ENCODE results near the gene CHAF1B. TPM values are rescaled to one million over a fixed set of nuclear protein-coding genes. Genes with fewer than 3 reads are reported as not detected.
A peak's percentile ranks its signal among the peaks of the same experiment; 100 is the strongest.

Gene CHAF1B
- total RNA-seq, 1 experiment from 2014 or later = 52.7 TPM

DNA sequence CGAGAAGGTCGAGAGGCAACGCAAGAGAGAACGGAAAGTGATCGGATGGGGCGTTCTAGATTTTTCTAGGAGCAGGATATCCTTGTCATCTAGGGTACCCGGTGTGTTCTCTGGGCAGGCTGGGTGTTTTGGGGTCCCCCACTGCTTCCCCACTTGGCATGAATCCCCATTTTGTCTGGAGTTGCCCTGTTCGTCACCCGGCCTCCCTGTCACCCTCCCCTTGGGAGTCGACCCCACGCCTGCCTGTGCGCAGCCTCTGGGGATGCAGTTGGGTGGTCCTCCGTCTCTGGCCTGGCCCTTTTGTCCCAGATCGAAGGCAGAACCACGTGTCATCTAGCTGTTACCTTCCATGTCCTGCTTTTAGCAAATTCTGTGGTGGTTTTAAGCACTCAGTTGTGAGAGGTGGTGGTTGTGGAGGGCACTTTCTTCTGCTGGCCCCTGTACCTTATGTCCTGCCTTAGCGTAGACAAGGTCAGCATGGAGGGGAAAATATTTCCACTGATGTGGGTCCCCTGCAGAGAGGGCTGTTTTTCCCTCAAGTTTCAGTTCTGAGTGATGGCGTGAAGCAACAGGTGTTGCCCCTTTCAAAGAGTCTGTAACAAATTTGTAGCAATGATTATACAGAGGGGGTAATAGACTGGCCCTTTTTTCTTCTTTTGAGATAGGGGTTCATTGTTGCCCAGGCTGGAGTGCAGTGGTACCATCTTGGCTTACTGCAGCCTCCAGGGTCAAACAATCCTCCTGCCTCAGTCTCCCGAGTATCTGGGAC lies 35.6 kb downstream of the CHAF1B start:
- Histone ChIP-seq H3K27me3 (replicated peaks; ENCODE audit: insufficient read depth, low read depth, low read length, poor library complexity) (no peaks in the 10 kb centered on the region), H3K36me3 (ENCODE audit: insufficient read depth, low read length, poor library complexity, severe bottlenecking) (peaks cover 16% of the 10 kb centered on the region), H3K9me3 (ENCODE audit: low read depth, low read length, poor library complexity, severe bottlenecking) (no peaks in the 10 kb centered on the region), H3K4me1 (ENCODE audit: insufficient read depth, low read length, poor library complexity, severe bottlenecking) (peaks cover 27% of the 10 kb centered on the region), H3K4me3 (ENCODE audit: low read depth, low read length, poor library complexity, severe bottlenecking) (no peak overlapping the region), H3K27ac (ENCODE audit: low read depth, low read length, poor library complexity, severe bottlenecking) (peak overlapping the region; percentile 52)
- ChIA-PET CTCF (no interaction called here), POLR2A (ENCODE audit: low non-redundant PET) (interaction anchor here (0.6 kb wide), 1 partner anchor 296 kb away, joined by 6 read pairs; no protein-coding TSS in a partner anchor)
- TF ChIP-seq, protein P1, sequence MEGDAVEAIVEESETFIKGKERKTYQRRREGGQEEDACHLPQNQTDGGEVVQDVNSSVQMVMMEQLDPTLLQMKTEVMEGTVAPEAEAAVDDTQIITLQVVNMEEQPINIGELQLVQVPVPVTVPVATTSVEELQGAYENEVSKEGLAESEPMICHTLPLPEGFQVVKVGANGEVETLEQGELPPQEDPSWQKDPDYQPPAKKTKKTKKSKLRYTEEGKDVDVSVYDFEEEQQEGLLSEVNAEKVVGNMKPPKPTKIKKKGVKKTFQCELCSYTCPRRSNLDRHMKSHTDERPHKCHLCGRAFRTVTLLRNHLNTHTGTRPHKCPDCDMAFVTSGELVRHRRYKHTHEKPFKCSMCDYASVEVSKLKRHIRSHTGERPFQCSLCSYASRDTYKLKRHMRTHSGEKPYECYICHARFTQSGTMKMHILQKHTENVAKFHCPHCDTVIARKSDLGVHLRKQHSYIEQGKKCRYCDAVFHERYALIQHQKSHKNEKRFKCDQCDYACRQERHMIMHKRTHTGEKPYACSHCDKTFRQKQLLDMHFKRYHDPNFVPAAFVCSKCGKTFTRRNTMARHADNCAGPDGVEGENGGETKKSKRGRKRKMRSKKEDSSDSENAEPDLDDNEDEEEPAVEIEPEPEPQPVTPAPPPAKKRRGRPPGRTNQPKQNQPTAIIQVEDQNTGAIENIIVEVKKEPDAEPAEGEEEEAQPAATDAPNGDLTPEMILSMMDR (conservative IDR thresholded peaks at IDR 0.05; ENCODE audit: low read depth, low read length) = no peak
- no peak for TF ChIP-seq EZH2 (IDR thresholded peaks at IDR 0.05; ENCODE audit: borderline replicate concordance, low read depth, low read length, poor library complexity, severe bottlenecking)
- DNase-seq (ENCODE audit: low spot score) = no peak
- BruUV-seq (replicated peaks) = no TSS peak
- intact Hi-C loops (cut with micrococcal nuclease; ENCODE audit: unreplicated experiment) = loop anchor here (2.0 to 10.0 kb wide), 6 partner anchors 67 to 506 kb away; no protein-coding TSS in a partner anchor

DNA sequence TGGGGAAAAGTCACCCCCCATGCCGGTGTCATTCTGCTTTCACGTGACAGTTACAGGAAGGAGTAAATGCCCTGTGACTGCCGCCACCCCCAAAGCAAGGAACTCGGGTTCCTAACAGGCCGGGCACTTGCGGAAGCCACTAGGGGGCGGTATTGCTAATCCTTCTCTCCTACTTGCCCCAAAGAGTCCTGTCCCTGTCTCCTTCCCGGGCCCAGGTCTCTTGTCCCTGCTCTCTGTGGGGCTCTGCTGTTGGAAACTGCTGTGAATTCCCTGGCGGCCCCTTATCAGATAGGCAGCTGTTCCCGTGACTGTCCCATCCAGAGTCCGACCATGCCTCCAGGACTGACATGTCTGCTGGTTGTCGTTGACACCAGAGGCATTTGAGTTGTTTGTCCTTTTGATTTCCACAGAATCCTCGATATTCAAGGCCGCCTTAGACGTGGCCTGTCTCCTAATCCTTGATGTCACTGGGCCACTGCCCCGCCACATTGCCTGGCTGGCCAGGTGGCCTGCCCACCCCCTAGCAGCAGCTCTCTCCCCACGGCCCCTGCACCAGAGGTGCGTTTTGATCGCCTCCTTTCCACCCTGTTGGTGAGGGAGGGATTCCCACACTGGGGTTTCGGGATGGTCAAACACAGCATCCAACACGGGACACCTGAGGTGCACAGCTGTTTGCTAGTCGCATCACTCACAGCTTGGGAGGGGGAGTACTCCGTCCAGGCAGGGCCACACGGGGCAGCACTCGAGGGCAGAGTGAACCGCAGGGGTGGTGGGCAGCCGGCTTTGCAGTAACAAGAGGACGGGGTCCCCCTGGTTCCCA lies 37.3 kb downstream of the CHAF1B start:
- H3K4me3 ChIP-seq (ENCODE audit: low read depth, low read length, poor library complexity, severe bottlenecking) = no peak overlapping the region
- ChIA-PET CTCF (interaction anchor here (0.8 to 1.0 kb wide), 2 partner anchors 218 to 495 kb away, joined by 3 read pairs; no protein-coding TSS in a partner anchor), POLR2A (ENCODE audit: low non-redundant PET) (no interaction called here)
- peak overlapping the region; percentile 66 for H3K27ac ChIP-seq (ENCODE audit: low read depth, low read length, poor library complexity, severe bottlenecking)
- intact Hi-C loops (cut with micrococcal nuclease; ENCODE audit: unreplicated experiment) = loop anchor here (5.0 to 10.0 kb wide), 4 partner anchors 65 to 432 kb away; no protein-coding TSS in a partner anchor
- H3K9me3 ChIP-seq (ENCODE audit: low read depth, low read length, poor library complexity, severe bottlenecking) = no peaks in the 10 kb centered on the region
- no TSS peak for BruUV-seq (replicated peaks)
- H3K27me3 ChIP-seq (replicated peaks; ENCODE audit: insufficient read depth, low read depth, low read length, poor library complexity) = no peaks in the 10 kb centered on the region
- no peak for TF ChIP-seq EZH2 (IDR thresholded peaks at IDR 0.05; ENCODE audit: borderline replicate concordance, low read depth, low read length, poor library complexity, severe bottlenecking)
- TF ChIP-seq, protein P1 (conservative IDR thresholded peaks at IDR 0.05; ENCODE audit: low read depth, low read length) = peak; percentile 92
- peaks cover 6% of the 10 kb centered on the region for H3K36me3 ChIP-seq (ENCODE audit: insufficient read depth, low read length, poor library complexity, severe bottlenecking)
- H3K4me1 ChIP-seq (ENCODE audit: insufficient read depth, low read length, poor library complexity, severe bottlenecking) = peaks cover 27% of the 10 kb centered on the region
- DNase-seq (ENCODE audit: low spot score) = peak; percentile 88

DNA sequence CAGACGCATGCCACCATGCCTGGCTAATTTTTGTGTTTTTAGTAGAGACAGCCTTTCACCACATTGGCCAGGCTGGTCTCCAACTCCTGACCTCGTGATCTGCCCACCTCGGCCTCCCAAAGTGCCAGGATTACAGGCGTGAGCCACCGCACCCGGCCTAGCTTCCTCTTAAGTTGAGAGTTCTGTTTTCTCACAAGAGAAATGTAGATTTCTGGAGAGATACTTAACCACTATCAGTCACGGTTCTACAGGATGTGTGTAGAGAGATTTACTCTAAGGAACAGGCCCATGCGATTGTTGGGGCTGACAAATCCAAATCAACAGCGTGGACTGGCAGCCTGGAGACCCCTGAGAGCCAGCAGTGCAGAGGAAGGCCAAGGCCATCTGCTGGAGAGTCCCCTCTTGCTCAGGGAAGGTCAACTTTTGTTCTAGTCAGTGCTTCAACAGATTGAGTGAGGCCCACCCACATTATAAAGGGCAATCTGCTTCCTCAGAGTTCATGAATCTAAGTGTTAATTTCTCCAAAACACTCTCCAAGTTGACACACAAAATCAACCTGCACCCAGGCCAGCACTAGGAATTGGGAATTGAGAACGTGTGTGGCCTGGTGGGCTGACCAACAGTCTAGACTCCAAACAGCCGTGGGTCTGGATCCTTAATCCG lies 38.7 kb downstream of the CHAF1B start:
- no peak overlapping the region for H3K4me3 ChIP-seq (ENCODE audit: low read depth, low read length, poor library complexity, severe bottlenecking)
- H3K27me3 ChIP-seq (replicated peaks; ENCODE audit: insufficient read depth, low read depth, low read length, poor library complexity) = no peaks in the 10 kb centered on the region
- intact Hi-C loops (cut with micrococcal nuclease; ENCODE audit: unreplicated experiment) = loop anchor here (5.0 to 10.0 kb wide), 4 partner anchors 63 to 431 kb away; no protein-coding TSS in a partner anchor
- H3K4me1 ChIP-seq (ENCODE audit: insufficient read depth, low read length, poor library complexity, severe bottlenecking) = peaks cover 27% of the 10 kb centered on the region
- H3K36me3 ChIP-seq (ENCODE audit: insufficient read depth, low read length, poor library complexity, severe bottlenecking) = peaks cover 4% of the 10 kb centered on the region
- TF ChIP-seq, protein P1 (conservative IDR thresholded peaks at IDR 0.05; ENCODE audit: low read depth, low read length) = no peak
- TF ChIP-seq EZH2 (IDR thresholded peaks at IDR 0.05; ENCODE audit: borderline replicate concordance, low read depth, low read length, poor library complexity, severe bottlenecking) = no peak
- BruUV-seq (replicated peaks) = no TSS peak
- POLR2A ChIA-PET (ENCODE audit: low non-redundant PET) = no interaction called here
- H3K9me3 ChIP-seq (ENCODE audit: low read depth, low read length, poor library complexity, severe bottlenecking) = no peaks in the 10 kb centered on the region
- CTCF ChIA-PET = no interaction called here
- no peak overlapping the region for H3K27ac ChIP-seq (ENCODE audit: low read depth, low read length, poor library complexity, severe bottlenecking)
- no peak for DNase-seq (ENCODE audit: low spot score)

Data from A673 (cell line).